K562 (cell line): ENCODE data around the gene NOTO. TPM values are rescaled to one million over a fixed set of nuclear protein-coding genes. Genes with fewer than 3 reads are reported as not detected.

Experiments used
- ATAC-seq: fragments of 200-7000 bp; cut with Tn5 transposase; 3 replicates; pipeline ENCODE4 v1.9.1; 2020; ENCODE audit warnings: moderate library complexity
- BruUV-seq: library from RNA; stranded (reverse); fragments of 400-500 nt; replicated peaks from 2 replicates; lab custom pipeline; 2021; lab: Mats Ljungman, UMichigan
- CTCF ChIA-PET: fragments of 300-600 bp; formaldehyde crosslinking; extraction: SDS; loops from one replicate; lab custom pipeline; 2021; ENCODE audit warnings: low intra/inter-chr PET ratio; lab: Yijun Ruan, JAX
- POLR2A ChIA-PET: fragments of 300-600, 350-650 bp; sonication (Branson Sonifier 250); formaldehyde crosslinking; extraction: SDS; loops from one replicate; lab custom pipeline; 2021; ENCODE audit warnings: antibody characterized with exemption, inconsistent platforms; lab: Yijun Ruan, JAX
- DNase-seq, 4 experiments: peaks; one replicate each; pipeline versions ENCODE4 v3.0.0 to v3.0.0-alpha.2; 2011 to 2018; ENCODE audit warnings: low spot score in 3 of 4, mixed read lengths in 3 of 4; ENCODE audit errors: extremely low read depth in 1 of 4
- FAIRE-seq: peaks from 2 replicates; lab custom pipeline; 2011; peaks lifted over from hg19 to GRCh38; lab: Jason Lieb, UNC
- H2AFZ ChIP-seq: 2 replicates; pipeline ENCODE4 v1.6.0; 2011; ENCODE audit warnings: low read depth, low read length, control low read depth, inconsistent platforms
- H3K27ac ChIP-seq: fragments of 200-600 bp; 3 replicates; pipeline ENCODE4 v1.8.0; 2011; ENCODE audit warnings: low read depth, mild to moderate bottlenecking, control low read depth, inconsistent platforms, low read length, moderate library complexity, mixed read lengths; ENCODE audit errors: extremely low read depth
- H3K27me3 ChIP-seq, 2 experiments: fragments of 300-600 bp in 1 of 2; 2 replicates in 1 of 2; 3 replicates in 1 of 2; pipeline versions ENCODE4 v1.6.0 to v1.8.0; 2011; ENCODE audit warnings: inconsistent platforms in 2 of 2, low read length in 2 of 2, mild to moderate bottlenecking in 1 of 2, mixed read lengths in 1 of 2, moderate library complexity in 1 of 2; ENCODE audit not compliant: control insufficient read depth in 2 of 2, insufficient read depth in 2 of 2
- H3K36me3 ChIP-seq: fragments of 300-600 bp; 3 replicates; pipeline ENCODE4 v1.8.0; 2011; ENCODE audit warnings: mild to moderate bottlenecking, low read length, inconsistent platforms; ENCODE audit not compliant: control insufficient read depth, insufficient read depth
- H3K4me1 ChIP-seq, 2 experiments: fragments of 200-600 bp in 1 of 2; replicated peaks in 1 of 2; 2 replicates in 1 of 2; 3 replicates in 1 of 2; pipeline versions ENCODE4 v1.5.1 to v1.8.0; 2011; ENCODE audit warnings: inconsistent platforms in 2 of 2, low read length in 2 of 2, mild to moderate bottlenecking in 1 of 2, mixed read lengths in 1 of 2, moderate library complexity in 1 of 2; ENCODE audit not compliant: control insufficient read depth in 2 of 2, insufficient read depth in 2 of 2
- H3K4me2 ChIP-seq: 2 replicates; pipeline ENCODE4 v1.6.1; 2011; ENCODE audit warnings: low read length, control low read depth, inconsistent platforms, mixed read lengths; ENCODE audit not compliant: insufficient read depth
- H3K4me3 ChIP-seq: fragments of 200-600 bp; sonication (generic), shearing (Covaris generic); 2 replicates; pipeline ENCODE4 v1.5.1; 2016; ENCODE audit warnings: control low read depth, inconsistent platforms
- H3K79me2 ChIP-seq: fragments of 200-600 bp; 3 replicates; pipeline ENCODE4 v1.8.0; 2011; ENCODE audit warnings: low read length, inconsistent platforms; ENCODE audit not compliant: control insufficient read depth, insufficient read depth
- H3K9ac ChIP-seq, 2 experiments: 2 replicates each; pipeline versions ENCODE4 v1.6.0 to v1.6.1; 2011; ENCODE audit warnings: low read depth in 2 of 2, low read length in 2 of 2, control low read depth in 1 of 2, inconsistent platforms in 1 of 2, mild to moderate bottlenecking in 1 of 2, mixed read lengths in 1 of 2; ENCODE audit not compliant: insufficient read depth in 1 of 2
- H3K9me1 ChIP-seq: one replicate; pipeline ENCODE4 v1.6.0; 2011; ENCODE audit warnings: inconsistent platforms, mild to moderate bottlenecking, low read length, moderate library complexity; ENCODE audit not compliant: control insufficient read depth, insufficient read depth
- H3K9me3 ChIP-seq: replicated peaks from 2 replicates; pipeline ENCODE4 v1.5.1; 2011; ENCODE audit warnings: low read depth, low read length, inconsistent platforms; ENCODE audit not compliant: control insufficient read depth, insufficient read depth
- H4K20me1 ChIP-seq: replicated peaks from 2 replicates; pipeline ENCODE4 v1.6.1; 2011; ENCODE audit warnings: low read length, inconsistent platforms, mixed read lengths; ENCODE audit not compliant: control insufficient read depth, insufficient read depth
- BCOR ChIP-seq: fragments of 450-650 bp; IDR thresholded peaks from 2 replicates; pipeline ENCODE4 v1.6.1; 2016
- CREB3 ChIP-seq: fragments of 450-650 bp; conservative IDR thresholded peaks from 2 replicates; pipeline ENCODE4 v1.6.1; 2016; ENCODE audit warnings: missing genetic modification characterization, low read depth, mild to moderate bottlenecking, missing compliant biosample characterization, moderate library complexity
- KAT8 ChIP-seq: fragments of 450-650 bp; IDR thresholded peaks from 2 replicates; pipeline ENCODE4 v1.6.1; 2016; ENCODE audit warnings: low read depth, mild to moderate bottlenecking
- KDM2B ChIP-seq: fragments of 250-450 bp; sonication (Bioruptor Pico); IDR thresholded peaks from 2 replicates; pipeline ENCODE4 v1.8.0; 2021; ENCODE audit warnings: mild to moderate bottlenecking, moderate library complexity
- NRF1 ChIP-seq, 2 experiments: fragments of 450-650 bp; IDR thresholded peaks in 1 of 2; conservative IDR thresholded peaks in 1 of 2; 2 replicates each; pipeline ENCODE4 v1.6.1; 2014; ENCODE audit warnings: mild to moderate bottlenecking in 2 of 2
- POLR2AphosphoS5 ChIP-seq: IDR thresholded peaks from 2 replicates; pipeline ENCODE4 v1.6.1; 2011; ENCODE audit warnings: mild to moderate bottlenecking, low read depth, low read length, moderate library complexity; ENCODE audit not compliant: control insufficient read depth, insufficient read depth
- TAL1 ChIP-seq: fragments of 450-650 bp; IDR thresholded peaks from 2 replicates; pipeline ENCODE4 v1.6.1; 2016; ENCODE audit warnings: mild to moderate bottlenecking
- THRB ChIP-seq: fragments of 450-650 bp; formaldehyde crosslinking; conservative IDR thresholded peaks from 2 replicates; pipeline ENCODE4 v1.4.0; 2022; ENCODE audit warnings: mild to moderate bottlenecking, missing genetic modification characterization
- TSHZ1 ChIP-seq: fragments of 250-450 bp; sonication (Bioruptor Pico); IDR thresholded peaks from 2 replicates; pipeline ENCODE4 v1.4.0; 2020; ENCODE audit warnings: mild to moderate bottlenecking, moderate library complexity
- ZMIZ1 ChIP-seq, 2 experiments: fragments of 150-350 bp in 1 of 2; IDR thresholded peaks; 2 replicates each; pipeline ENCODE4 v1.6.1; 2012 to 2016; ENCODE audit warnings: low read depth in 2 of 2, low read length in 2 of 2, mild to moderate bottlenecking in 1 of 2, moderate library complexity in 1 of 2
- ZNF217 ChIP-seq: sonication (generic); formaldehyde crosslinking; IDR thresholded peaks from 2 replicates; pipeline ENCODE4 v1.8.0; 2022; ENCODE audit warnings: mild to moderate bottlenecking, missing genetic modification reagents
- WGBS: fragments of 100-300 bp; shearing (Covaris generic); methylation state at CpG from one replicate; pipeline ENCODE4 v1.1.6; 2016; ENCODE audit warnings: low coverage, mixed read lengths; ENCODE audit not compliant: insufficient coverage; ENCODE audit errors: missing lambda C conversion rate; 5-methylcytosine and 5-hydroxymethylcytosine counted together
- in situ Hi-C: fragments of 300-500 bp; cut with MboI; formaldehyde crosslinking; loops from 4 replicates; pipeline ENCODE4 v1.15.0; 2018; ENCODE audit warnings: inconsistent platforms, mixed read lengths
- intact Hi-C: fragments of 100-400 bp; cut with micrococcal nuclease; formaldehyde crosslinking; loops from 2 replicates; pipeline ENCODE4 v1.14.2; 2022
- polyA plus RNA-seq, 8 experiments: library from polyadenylated mRNA; depleted of rRNA in 4 of 8; stranded (reverse) in 5 of 8; unstranded in 3 of 8; fragments of >200 nt; fragmentation: Nextera tagmentation in 2 of 8; fragmentation: Illumina TruSeq in 1 of 8; extraction: Ambion mirVana in 2 of 8; extraction: Trizol in 1 of 8; gene quantifications; 2 replicates each; pipeline versions ENCODE4 v1.2.1 to v1.2.3, GENCODE V29; 2011 to 2014; ENCODE audit warnings: inconsistent platforms in 1 of 8, missing spikeins in 1 of 8
- total RNA-seq, 7 experiments: library from RNA; depleted of rRNA in 6 of 7; stranded (reverse); fragments of >200 nt in 6 of 7; fragmentation: Illumina TruSeq in 2 of 7; extraction: Trizol in 2 of 7; gene quantifications; 2 replicates each; pipeline versions ENCODE4 v1.2.1 to v1.2.3, GENCODE V29; 2011 to 2021; ENCODE audit warnings: low replicate concordance in 1 of 7

NOTO gene
- total and polyA plus RNA-seq, 9 of the 15 experiments (the other 6 are each of a cell fraction or from before 2014, with no cell fraction given), result not detected

- Histone ChIP-seq H3K4me3 (no peak overlapping the region; the same call in 1 of the 2 replicates), H3K4me1 (peaks cover 11 to 29% of the 10 kb centered on the region in 2 experiments; a peak in 4 of 5 replicates), H3K9me1 (no peaks in the 10 kb centered on the region), H2AFZ (peak overlapping the region; percentile 86), H3K9me3 (no peaks in the 10 kb centered on the region), H3K9ac (peak overlapping the region in 1 of 2 experiments; percentile 87; a peak in 2 of 4 replicates), H3K27ac (peak overlapping the region; percentile 32; the same call in 1 of the 3 replicates), H4K20me1 (no peaks in the 10 kb centered on the region), H3K27me3 (peaks cover 3 to 35% of the 10 kb centered on the region in 2 experiments; a peak in 3 of 5 replicates), H3K79me2 (no peaks in the 10 kb centered on the region), H3K36me3 (no peaks in the 10 kb centered on the region), H3K4me2 (peak overlapping the region; percentile 15; the same call in 1 of the 2 replicates)
- ChIA-PET POLR2A (interaction anchor here (0.5 kb wide), 1 partner anchor 12 kb away, joined by 3 read pairs; no protein-coding TSS in a partner anchor), CTCF (interaction anchor here (0.6 to 4.1 kb wide), 2 partner anchors 100 to 282 kb away, joined by 3 to 56 read pairs; no protein-coding TSS in a partner anchor)
- in situ Hi-C loops, result no loop called here
- DNase-seq (peak in 2 of 4 experiments; percentile 32 to 38), ATAC-seq (peak; percentile 7; the same call in 2 of the 3 replicates), FAIRE-seq (no peak)
- no TSS peak for BruUV-seq
- intact Hi-C loops, result loop anchor here (5.0 kb wide), 3 partner anchors 82 to 403 kb away; no protein-coding TSS in a partner anchor
- WGBS, result 38% methylated on average over 21 of the region's 25 CpGs
- TF ChIP-seq NRF1 (conservative IDR thresholded peaks at IDR 0.05 in 1 of 2, IDR thresholded peaks at IDR 0.05 in 1 of 2), result no peak
- no peak for TF ChIP-seq TSHZ1 (CRISPR knock-in tag)
- no peak for TF ChIP-seq BCOR
- TF ChIP-seq CREB3, result no peak
- no peak for TF ChIP-seq KDM2B
- TF ChIP-seq ZNF217 (CRISPR knock-in tag), result no peak
- TF ChIP-seq ZMIZ1 (IDR thresholded peaks at IDR 0.05; ENCODE audit: low read depth in 2 of 2, low read length in 2 of 2), result no peak
- no peak for TF ChIP-seq KAT8
- TF ChIP-seq THRB (CRISPR knock-in tag), result no peak
- TF ChIP-seq POLR2AphosphoS5, result no peak
- TF ChIP-seq TAL1, result peak; percentile 29; the same call in 1 of the 2 replicates
Measured at GRCh38 chr2:73174941-73175662, 27.3 kb upstream of the NOTO start.
